KOPT-K1 (cell line): ENCODE results near the gene LVRN.
A peak's percentile ranks its signal among the peaks of the same experiment; 100 is the strongest.

Experiments used
- H3K27ac ChIP-seq: fragments of 200-600 bp; sonication (generic); 2 replicates; pipeline ENCODE4 v1.5.1; 2016; ENCODE audit warnings: antibody characterized with exemption, mild to moderate bottlenecking, low read depth, low read length; ENCODE audit not compliant: poor library complexity, severe bottlenecking
- H3K36me3 ChIP-seq: fragments of 200-600 bp; sonication (generic); 2 replicates; pipeline ENCODE4 v1.5.1; 2017; ENCODE audit warnings: antibody characterized with exemption, mild to moderate bottlenecking, low read length, moderate library complexity; ENCODE audit not compliant: insufficient read depth
- H3K9me3 ChIP-seq: fragments of 200-600 bp; sonication (generic); 2 replicates; pipeline ENCODE4 v1.5.1; 2017; ENCODE audit warnings: antibody characterized with exemption, low read length, mild to moderate bottlenecking; ENCODE audit not compliant: insufficient read depth, poor library complexity, severe bottlenecking

Gene LVRN

GRCh38 chr5:115947260-115947659, 15.0 kb upstream of the LVRN start:
- H3K27ac ChIP-seq = no peak overlapping the region

GRCh38 chr5:115948091-115948534, 14.2 kb upstream of the LVRN start:
- H3K36me3 ChIP-seq = no peaks in the 10 kb centered on the region
- no peaks in the 10 kb centered on the region for H3K9me3 ChIP-seq
- H3K27ac ChIP-seq = no peak overlapping the region

More at GRCh38 chr5:115947260-115947659, 15.0 kb upstream of the LVRN start:
- no peaks in the 10 kb centered on the region for H3K36me3 ChIP-seq
- H3K9me3 ChIP-seq = no peaks in the 10 kb centered on the region

GRCh38 chr5:115949096-115949495, 13.2 kb upstream of the LVRN start:
- Histone ChIP-seq H3K27ac (no peak overlapping the region), H3K9me3 (no peaks in the 10 kb centered on the region), H3K36me3 (no peaks in the 10 kb centered on the region)

- Histone ChIP-seq H3K27ac (no peak overlapping the region), H3K9me3 (no peaks in the 10 kb centered on the region), H3K36me3 (no peaks in the 10 kb centered on the region)
These were observed 9.7 kb upstream of the LVRN start for GRCh38 chr5:115952588-115952987.

- no peaks in the 10 kb centered on the region for H3K9me3 ChIP-seq
- H3K27ac ChIP-seq = no peak overlapping the region
These were observed 8.1 kb upstream of the LVRN start for GRCh38 chr5:115954144-115954543.

GRCh38 chr5:115956957-115957356, 5.3 kb upstream of the LVRN start:
- Histone ChIP-seq H3K36me3 (no peaks in the 10 kb centered on the region), H3K27ac (no peak overlapping the region), H3K9me3 (peaks cover 5% of the 10 kb centered on the region)

More at GRCh38 chr5:115954144-115954543, 8.1 kb upstream of the LVRN start:
- H3K36me3 ChIP-seq = no peaks in the 10 kb centered on the region

- peaks cover 16% of the 10 kb centered on the region for H3K9me3 ChIP-seq
- no peaks in the 10 kb centered on the region for H3K36me3 ChIP-seq
- no peak overlapping the region for H3K27ac ChIP-seq
These were observed 665 bp upstream of the LVRN start for GRCh38 chr5:115961381-115962238.

GRCh38 chr5:115962565-115963402, 509 bp downstream of the LVRN start:
- Histone ChIP-seq H3K36me3 (no peaks in the 10 kb centered on the region), H3K27ac (no peak overlapping the region), H3K9me3 (peaks cover 16% of the 10 kb centered on the region)

- peaks cover 16% of the 10 kb centered on the region for H3K9me3 ChIP-seq
- no peaks in the 10 kb centered on the region for H3K36me3 ChIP-seq
- no peak overlapping the region for H3K27ac ChIP-seq
These were observed 1.3 kb downstream of the LVRN start for GRCh38 chr5:115963566-115963965.

GRCh38 chr5:115968770-115969169, 6.5 kb downstream of the LVRN start:
- Histone ChIP-seq H3K9me3 (no peaks in the 10 kb centered on the region), H3K27ac (no peak overlapping the region), H3K36me3 (no peaks in the 10 kb centered on the region)

GRCh38 chr5:115977096-115977495, 14.8 kb downstream of the LVRN start:
- no peaks in the 10 kb centered on the region for H3K36me3 ChIP-seq
- H3K9me3 ChIP-seq = no peaks in the 10 kb centered on the region
- H3K27ac ChIP-seq = peak overlapping the region; percentile 51

GRCh38 chr5:115977988-115978387, 15.7 kb downstream of the LVRN start:
- Histone ChIP-seq H3K36me3 (no peaks in the 10 kb centered on the region), H3K9me3 (no peaks in the 10 kb centered on the region), H3K27ac (peak overlapping the region; percentile 51)

GRCh38 chr5:115978779-115979178, 16.5 kb downstream of the LVRN start:
- Histone ChIP-seq H3K27ac (no peak overlapping the region), H3K36me3 (no peaks in the 10 kb centered on the region), H3K9me3 (no peaks in the 10 kb centered on the region)

- H3K36me3 ChIP-seq = no peaks in the 10 kb centered on the region
- H3K9me3 ChIP-seq = no peaks in the 10 kb centered on the region
- no peak overlapping the region for H3K27ac ChIP-seq
These were observed 17.1 kb downstream of the LVRN start for GRCh38 chr5:115979201-115980041.

- H3K36me3 ChIP-seq = no peaks in the 10 kb centered on the region
- H3K9me3 ChIP-seq = no peaks in the 10 kb centered on the region
- no peak overlapping the region for H3K27ac ChIP-seq
These were observed 21.2 kb downstream of the LVRN start for GRCh38 chr5:115983519-115983918.
